HG03460 (cell line): Measurements from ENCODE around the gene DAPK1.

Source experiments
- ATAC-seq: cut with Tn5 transposase; IDR thresholded peaks from one replicate; pipeline ENCODE4 v1.9.1; 2021; ENCODE audit not compliant: unreplicated experiment

The DAPK1 gene

DNA sequence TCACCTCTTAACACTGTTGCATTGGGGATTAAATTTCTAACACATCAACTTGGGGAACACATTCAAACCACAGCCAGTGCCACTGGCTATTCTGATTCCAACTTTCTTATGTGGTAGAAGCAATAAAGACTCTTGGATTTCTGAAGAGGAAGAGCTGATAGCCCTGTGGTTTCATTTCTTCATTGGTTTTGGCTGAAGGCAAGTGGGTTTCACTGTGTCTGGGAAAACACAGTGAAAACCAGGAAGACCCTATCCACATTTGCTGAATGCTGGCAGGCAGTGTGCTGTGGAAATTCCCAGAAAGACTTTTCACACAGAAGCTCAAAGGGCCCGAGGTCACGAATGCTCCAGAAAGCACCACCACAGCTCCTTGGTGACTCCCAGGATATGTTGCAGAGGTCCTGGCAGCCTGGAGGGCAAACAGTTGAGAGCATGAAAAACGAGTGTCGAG, 67.1 kb downstream of the DAPK1 start:
- no peak for ATAC-seq

DNA sequence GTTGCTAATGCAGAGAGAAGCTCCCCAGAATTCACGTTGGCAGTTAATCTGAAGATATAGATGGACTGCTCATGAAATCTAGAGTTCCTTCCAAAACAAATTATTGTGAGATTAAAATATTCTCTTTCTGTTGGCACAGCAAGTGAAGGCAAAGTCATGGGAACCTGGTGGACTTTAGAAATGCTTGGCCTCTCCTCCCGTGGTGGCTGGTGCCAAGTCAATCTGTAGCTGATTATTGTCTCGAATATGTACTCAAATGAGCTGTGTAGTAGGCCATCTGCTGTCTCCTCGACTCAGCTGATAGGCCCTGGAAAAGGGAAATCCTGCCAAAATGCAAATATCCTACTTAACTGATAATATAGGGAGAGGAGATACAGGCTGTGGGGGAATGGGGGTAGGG, 69.3 kb downstream of the DAPK1 start:
- no peak for ATAC-seq

DNA sequence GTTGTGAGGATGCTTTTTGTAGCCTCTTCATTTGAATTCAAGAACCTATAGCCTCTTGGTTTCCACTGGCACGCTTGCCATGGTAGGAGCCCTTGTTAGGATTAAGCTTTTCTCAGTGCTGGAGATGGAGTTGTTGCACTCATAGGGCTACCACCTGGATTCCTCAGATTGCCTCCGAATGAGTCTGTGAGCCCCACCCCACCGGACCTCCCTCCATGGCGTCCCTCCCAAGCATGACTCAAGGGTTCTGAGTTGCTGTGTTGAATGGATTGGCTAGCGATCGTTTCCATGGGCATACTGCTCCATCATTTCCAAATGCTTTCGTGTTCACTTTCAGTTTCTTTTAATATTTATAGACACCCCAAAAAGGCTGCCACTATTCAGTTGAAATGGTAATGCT, 69.9 kb downstream of the DAPK1 start:
- ATAC-seq, result no peak

DNA sequence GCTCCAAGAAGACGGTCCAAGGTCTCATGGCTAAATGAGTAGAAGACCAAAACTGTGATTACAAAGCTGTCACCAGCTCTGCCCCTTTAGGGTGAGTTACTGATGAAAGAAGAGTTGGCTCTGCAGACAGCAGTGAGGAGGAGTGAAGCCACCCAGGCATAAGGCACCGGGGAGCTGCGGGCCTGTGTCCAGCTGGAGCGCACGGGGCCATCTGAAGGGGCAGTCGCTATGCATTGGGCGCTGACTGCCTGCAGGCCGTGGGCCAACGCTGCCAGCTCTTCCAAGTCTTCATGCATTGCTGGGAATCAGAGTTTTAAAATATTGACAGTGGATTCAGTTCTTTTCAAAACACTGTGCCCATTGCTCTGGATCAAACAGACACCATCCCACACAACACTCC, 70.3 kb downstream of the DAPK1 start:
- ATAC-seq, result no peak

DNA sequence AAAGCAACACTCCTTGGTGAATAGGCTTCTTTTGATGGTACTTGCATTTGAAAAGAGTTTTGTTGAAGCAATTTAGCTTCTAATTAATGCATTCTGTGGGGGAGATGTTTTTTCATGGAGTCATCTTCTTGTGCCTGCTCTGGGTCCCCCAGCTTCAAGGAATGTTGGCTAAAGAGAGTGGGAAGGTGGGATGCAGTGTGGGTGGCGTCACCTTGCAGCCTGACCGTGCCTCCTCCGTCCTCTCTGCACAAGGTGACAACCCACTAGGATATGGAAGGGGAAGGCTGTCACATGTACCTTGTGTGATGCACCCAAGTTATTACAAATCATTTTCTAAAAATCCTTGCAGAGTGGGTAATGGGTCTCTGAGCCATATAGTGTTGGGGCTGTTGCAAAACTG, 70.7 kb downstream of the DAPK1 start:
- no peak for ATAC-seq

DNA sequence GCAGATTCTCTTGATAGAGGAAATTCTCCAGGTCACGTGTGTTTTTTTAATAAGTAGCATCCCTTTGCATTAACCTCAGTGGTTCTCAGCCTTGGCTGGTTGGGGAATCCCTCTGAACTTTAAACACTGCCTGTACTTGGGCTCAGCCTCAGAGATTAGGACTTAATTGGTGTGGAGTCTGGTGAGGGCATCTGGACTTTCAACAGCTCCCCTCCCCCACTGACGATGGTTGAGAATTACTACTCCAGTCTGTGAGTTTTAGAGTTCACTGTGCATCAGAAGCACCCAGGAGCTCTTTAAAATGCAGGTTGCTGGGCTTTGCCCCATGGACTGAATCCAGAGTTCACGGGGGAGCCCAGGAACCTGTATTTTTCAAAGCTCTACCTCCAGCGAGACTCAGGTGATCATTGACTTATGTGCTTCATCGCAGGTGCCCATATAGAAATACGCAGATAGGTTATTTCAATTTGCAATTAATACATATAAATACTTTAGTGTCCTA, 71.4 kb downstream of the DAPK1 start:
- ATAC-seq, result no peak

DNA sequence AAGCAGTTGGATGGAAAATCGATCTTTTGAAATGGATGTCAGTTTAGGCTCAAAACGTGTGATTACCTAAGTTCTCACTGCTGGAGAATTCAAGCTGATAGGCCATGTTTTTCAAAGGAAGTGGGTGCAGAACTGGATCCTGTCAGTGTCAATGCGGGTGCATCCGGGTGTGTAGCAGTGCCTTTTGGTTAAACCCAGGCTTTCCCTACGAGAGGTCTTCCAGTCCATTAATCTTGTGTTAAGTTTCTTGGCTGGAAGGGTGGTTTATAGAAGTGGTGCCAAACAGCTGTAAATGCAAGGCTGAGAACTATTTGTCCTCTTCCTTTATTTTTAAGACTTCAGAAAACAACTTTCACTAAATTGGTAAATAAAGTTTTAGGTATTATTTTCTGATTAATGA, 71.9 kb downstream of the DAPK1 start:
- no peak for ATAC-seq

DNA sequence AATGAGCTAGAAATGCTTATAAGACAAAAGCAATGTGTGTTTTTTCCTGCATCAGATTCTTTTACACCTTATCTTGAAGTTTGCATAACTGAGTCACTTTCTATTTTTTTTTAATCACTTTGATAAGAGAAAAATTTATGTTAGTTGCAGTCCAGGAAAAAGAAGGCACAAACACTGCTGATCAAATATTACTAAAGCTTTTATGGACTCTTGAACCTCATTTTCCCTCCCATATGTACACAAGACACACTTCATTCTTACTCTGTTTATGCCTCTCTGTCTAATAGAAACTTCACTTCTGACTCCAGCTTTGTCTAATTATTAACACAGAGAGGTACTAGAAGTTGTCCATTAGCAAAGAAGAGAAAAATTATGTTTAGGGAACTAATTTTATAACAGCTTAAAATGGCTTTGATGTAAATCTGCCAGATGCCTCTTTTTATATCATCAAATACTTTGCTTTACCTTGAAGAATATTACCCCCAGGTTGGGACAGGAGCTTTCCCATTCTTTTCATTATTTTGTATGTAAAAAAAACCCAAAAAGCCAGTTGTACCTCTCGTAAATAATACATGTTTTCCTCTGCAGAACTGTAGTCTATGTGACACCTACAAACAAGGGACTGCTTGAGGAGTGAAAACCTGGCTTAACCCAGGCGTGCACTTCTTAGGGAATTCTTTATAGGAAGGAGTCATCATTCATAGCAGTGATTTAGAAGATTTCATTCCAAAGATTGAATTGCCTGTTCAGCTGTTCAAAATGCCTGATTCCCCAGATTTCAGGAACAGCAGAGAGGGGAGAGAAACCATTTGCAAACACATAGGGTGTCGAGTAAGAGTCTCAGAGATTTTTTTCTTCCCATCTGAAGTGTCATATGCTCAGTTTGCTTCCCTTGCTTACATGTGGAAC, 72.6 kb downstream of the DAPK1 start:
- no peak for ATAC-seq

DNA sequence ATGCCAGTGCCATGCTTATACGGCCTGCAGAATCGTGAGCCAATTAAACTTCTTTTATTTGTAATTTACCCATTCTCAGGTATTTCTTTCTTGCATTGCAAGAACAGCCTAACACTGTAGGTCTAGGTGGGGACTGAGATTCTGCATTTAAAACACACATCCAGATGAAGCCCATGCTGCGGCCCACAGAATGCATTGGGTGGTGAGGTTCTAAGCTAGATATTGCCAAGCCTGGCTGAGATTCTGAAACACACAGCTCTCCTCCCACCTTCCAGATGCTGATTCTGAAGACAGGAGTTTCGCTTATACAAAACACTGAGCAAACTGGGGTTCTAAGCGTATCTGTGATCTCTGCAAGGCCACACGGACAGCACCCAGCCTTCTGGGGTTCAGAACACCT, 75.1 kb downstream of the DAPK1 start:
- no peak for ATAC-seq

DNA sequence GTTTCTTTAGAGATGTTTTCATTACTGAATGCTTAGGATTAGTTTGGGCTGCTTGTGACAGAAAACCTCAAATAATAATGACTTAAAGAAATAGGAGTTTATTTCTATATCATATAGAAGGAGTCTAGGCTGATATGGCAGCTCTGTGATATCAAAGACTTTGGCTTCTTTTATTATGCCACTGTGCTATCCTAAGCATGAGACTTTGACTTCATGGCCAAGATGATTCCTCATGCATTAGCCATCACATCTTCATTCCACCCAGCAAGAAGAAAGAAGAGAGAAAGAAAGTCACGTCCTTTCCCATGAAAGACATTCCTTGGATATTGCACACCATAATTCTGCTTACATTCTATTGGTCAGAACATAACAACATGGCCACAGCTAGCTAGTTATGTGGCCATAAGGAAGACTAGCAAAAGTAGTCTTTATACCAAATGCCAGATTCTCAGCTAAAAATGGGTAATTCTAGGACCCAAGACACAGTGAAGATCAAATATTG, 76.2 kb downstream of the DAPK1 start:
- ATAC-seq, result no peak

DNA sequence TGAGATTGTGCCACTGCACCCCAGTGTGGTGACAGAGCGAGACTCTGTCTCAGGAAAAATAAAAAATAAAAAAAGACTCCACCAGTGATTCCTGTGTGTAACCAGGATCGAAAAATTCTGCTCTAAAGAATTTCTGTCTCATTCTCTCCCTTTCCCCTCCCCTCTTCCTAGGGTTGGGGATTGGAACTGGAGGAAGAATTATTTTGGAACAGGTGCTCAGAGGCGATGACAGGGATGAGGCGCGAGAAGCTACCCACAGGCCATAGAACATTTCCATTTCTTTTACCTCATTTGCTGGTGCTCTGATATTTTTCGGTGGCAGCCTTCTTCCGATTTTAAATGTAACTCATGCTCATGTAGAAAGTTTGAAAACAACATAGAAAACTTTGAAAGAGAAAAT, 80.1 kb downstream of the DAPK1 start:
- no peak for ATAC-seq

DNA sequence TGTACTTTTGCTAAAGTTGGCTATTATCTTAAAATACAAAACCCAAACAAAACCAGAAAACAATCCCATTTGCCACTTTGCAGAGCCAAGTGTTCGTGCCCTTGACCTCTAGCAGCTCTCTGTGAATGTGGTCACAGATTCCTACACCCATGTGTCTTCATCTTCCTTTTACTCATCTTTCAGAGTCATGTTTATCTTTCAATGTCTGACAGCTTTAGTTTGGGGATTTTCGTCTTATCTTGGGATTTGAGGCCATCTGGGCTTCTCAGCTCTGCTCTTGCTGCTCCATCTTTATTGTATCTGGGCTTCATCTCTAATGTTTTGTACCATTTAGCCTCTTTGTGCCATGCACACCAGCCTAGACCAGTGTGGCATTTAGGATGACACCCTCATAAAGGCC, 81.0 kb downstream of the DAPK1 start:
- no peak for ATAC-seq

DNA sequence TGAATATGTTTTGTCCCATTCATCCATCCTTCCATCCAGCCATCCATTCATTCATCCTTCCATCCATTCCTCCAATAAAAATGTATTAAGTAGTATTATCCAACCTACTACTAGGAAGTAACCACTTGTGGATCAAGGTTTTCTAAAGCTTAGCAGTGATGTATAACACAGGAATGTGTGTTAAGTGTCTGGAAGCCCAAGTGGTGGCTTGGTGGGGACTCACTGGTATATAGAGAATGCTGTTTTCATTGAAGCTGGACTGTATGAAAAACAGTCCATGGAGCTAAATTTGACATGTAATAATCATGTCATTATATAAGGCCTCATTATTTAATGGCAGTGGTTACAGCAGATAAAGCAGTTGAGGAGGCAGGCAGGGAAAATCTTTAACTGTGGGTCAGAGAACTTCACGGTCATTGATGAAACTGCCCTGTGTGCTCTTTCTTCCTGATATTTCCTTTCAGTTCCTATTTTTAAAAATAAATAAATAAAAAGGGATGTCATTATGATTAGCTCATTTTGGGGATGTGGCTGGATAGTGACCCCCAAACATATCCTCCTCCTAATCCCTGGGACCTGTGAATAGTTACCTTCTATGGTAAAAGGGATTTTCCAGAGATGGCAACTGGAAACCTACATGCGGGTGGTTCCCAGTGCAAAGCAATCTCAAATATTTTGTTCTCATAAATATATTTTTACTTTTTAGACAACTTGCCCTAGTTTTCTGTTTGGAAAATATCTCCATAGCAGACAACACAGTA, 82.3 kb downstream of the DAPK1 start:
- ATAC-seq, result no peak

DNA sequence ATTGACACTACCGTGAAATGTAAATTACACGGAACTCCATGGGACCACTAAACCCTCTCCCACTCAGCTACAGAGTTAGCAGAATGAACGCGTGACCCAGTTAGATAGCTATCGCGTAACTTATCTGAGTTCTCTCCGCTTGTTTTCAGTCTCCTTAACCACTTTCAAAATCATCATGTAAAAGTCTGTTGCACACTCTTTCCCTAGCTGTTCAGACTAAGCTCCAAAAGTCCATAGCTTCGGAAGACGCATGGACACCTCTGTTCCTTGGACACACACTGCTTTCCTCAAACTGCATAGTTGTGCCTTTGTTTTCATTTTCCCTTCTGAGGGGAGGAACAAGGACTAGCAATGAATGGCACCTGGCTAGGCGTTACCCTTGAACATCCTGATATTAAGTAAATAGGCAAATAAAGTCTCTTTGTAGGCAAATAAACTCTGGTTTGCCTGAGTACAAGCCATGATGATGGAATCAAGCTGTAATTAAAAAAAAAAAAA, 83.3 kb downstream of the DAPK1 start:
- ATAC-seq, result no peak

DNA sequence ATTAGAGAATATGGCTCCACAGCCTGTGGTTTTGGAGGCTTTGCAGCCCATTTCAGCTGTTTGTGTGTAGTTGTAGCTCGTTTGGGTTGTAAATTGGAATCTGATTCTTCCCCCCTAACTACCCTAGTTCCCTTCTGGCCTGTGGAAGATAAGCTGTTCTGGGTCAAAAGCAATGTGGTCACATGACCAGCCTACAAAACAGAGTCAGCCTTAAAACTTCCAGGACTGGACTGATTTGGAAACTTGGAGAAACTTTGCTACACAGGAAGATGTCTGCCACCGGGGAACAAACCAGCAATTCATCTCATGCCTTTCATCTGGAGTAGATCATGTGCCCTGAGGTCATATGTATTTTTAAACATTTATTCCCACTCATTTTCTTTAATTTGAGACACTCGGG, 83.8 kb downstream of the DAPK1 start:
- ATAC-seq, result no peak

DNA sequence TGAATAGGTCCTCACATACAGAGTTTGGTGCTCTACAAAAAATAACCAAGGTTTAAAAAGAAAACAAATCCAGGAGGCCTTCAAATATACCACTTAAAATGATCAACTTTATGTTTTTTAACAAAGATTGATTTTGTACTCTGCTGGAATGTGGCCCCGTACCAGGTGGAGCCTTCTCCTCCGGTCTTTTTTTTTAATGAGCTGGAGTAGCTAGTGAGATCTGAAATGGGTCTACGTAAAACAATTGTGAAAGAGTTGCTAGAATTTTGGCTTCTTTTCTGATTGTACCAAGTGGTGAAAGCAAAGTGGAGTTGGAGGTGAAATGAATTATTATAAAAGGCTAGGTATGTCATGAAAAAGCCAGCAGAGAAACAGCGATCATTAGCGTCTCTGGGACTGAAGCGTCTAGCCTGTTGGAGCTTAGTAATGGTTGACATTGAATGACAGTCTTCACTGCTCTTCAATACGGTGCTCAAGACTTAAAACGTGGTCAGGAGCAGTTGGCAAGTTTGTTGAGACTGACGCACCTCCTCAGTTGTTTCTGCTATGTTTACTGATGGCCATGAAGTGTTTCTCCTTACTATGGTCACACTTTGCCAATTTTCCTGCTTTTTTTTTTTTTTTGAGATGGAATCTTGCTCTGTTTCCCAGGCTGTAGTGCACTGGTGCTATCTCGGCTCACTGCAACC, 84.4 kb downstream of the DAPK1 start:
- ATAC-seq, result no peak

DNA sequence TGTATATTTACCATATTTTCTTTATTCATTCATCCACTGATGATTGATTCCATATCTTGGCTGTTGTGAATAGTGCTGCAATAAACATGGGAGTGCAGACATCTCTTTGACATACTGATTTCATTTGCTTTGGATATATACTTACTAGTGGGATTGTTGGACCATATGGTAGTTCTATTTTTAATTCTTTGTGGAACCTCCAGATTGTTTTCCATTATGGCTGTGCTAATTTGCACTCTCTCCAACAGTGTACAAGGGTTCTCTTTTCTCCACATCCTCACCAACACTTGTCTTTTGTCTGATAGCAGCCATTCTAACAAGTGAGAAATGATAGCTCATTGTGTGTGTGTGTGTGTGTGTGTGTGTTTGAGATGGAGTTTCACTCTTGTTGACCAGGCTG, 86.7 kb downstream of the DAPK1 start:
- ATAC-seq, result no peak

DNA sequence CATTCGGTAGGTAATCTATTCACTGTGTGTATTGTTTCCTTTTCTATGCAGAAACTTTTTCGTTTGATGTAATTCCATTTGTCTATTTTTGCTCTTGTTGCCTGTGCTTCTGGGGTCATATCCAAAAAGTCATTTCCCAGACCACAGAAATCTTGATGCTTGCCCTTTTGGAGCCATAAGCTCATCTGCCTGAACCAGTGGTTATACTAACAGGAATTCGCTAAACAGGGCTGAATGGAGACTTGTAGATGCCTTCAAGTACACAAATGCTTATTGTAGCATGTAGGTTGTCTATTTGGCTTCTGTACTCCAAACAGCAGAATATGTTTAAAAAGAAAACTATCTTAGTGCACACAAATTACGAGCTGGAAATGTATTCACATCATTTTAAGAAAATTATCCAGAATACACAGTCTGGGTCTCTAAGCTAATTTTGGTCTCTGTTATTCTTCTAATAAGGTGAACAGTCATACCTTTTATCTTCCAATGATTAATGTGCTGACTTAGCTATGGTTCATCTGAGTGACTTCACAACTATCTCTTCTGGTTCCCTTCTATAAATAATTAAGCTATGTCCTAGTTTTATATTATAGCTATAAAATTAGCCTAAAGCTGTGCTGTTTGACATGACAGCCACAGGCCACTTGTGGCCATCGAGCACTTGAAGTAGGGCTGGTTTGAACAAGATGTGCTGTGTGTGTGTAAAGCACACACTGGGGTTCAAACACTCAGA, 87.6 kb downstream of the DAPK1 start:
- ATAC-seq, result no peak

DNA sequence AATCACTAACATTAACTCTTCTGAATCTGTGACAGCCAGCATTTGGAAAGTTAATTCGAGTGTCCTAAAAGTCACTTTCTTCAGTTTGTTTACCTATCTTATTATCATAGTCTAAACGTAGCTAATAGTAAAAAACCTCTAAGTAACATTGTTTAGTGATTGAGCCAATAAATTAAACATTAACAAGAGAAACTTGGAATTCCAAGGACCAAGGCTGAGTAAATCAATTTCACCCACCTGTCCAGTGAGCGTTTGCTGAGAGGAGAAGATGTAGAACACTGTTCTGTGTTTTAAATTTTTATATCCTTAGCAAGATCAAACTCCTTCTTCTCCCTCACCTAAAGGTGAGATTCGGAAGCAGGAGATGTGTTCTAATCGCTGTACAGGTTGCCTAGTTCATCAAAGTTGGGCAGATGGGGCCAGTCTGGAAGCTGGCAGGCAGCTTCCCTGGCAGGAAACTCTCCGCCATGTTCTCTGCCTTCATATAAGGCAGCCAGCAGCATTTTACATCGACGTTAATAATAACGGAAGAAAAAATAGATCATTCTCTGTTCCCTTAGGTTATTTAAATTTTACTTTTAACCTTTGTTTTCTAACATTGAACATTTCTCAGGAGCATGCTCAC, 89.2 kb downstream of the DAPK1 start:
- ATAC-seq, result no peak

DNA sequence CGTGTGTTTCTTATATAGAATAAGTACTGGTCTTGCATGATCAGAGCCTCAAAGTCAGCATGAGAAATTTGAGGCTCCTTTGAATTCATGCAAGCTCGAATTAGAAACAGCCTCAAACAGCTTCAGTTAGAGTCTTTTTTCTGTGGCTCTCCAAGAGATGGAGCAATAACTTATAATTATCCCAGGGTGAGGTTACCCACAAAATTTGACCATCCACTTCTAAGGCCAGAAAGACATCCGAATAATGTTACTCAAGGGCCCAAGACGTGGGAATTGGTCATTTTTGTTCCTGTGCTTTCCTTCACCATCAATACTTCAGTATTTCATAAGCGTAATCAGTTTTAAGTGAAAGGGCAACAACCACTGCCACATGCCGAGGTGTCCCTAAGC, 89.7 kb downstream of the DAPK1 start:
- ATAC-seq, result no peak
